NCI-H2171 treated with DMSO at 0.1 percent for 48 hours (cell line): ENCODE results near the gene GCLM.
"Not testable (repeated sequence)": the region's sequence is repeated elsewhere in the genome, so short reads cannot be mapped to it uniquely, and the experiment has no call there.

Experiments used
- DNase-seq: peaks from one replicate; lab custom pipeline; 2025; lab: John Stamatoyannopoulos, UW

The GCLM gene

DNA sequence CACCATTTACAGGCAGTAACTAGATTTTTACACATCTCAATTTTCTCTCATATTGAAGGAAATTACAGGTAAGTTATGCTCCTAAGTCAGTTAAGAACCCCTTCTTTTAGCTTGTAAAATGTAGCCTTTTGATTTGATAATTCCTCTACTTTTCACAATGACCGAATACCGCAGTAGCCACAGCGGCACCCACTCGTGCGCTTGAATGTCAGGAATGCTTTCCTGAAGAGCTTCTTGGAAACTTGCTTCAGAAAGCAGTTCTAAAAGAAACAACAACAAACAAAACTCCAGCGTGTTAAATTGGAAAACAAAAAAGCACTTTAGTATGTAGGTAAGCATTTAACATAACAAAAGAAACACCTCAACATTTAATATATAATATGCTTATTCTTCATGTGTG, 20.3 kb downstream of the GCLM start:
- DNase-seq = no peak

DNA sequence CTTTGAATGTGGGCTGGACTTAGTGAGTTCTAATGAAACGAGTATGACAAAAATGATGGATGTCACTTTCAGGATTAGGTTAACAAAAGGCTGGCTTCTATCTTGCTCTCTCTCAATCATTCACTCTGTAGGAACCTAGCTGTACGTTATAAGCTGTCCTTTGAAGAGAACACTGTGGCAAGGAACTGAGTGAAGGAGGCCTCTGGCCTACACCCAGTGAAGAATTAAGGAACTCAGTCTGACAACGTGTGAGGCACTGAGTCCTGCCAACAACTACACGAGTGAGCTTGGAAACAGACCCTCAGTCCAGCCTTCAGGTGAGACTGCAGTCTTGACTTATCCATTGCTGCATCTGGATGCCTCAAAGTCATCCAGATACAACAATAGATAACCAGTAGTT, 27.0 kb downstream of the GCLM start:
- DNase-seq = no peak

DNA sequence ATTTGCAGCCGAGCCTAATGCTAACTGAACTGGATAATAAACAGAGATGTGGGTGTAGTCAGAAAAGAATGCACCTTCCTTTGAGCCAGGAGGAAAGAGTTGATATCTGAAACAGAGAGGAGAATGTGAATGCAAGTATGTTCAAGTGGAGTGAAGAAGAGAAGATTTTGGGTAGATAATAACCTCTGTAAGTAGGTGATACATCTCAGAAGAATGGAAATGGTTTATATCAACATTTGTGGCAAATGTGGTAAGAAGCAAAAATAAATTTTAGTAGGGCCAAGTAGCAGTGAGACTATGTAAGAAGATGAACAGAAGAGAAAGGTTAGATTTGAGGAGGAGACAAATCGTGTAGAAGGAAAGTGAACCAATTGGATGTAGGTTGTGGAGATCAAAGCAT, 28.5 kb downstream of the GCLM start:
- no peak for DNase-seq

DNA sequence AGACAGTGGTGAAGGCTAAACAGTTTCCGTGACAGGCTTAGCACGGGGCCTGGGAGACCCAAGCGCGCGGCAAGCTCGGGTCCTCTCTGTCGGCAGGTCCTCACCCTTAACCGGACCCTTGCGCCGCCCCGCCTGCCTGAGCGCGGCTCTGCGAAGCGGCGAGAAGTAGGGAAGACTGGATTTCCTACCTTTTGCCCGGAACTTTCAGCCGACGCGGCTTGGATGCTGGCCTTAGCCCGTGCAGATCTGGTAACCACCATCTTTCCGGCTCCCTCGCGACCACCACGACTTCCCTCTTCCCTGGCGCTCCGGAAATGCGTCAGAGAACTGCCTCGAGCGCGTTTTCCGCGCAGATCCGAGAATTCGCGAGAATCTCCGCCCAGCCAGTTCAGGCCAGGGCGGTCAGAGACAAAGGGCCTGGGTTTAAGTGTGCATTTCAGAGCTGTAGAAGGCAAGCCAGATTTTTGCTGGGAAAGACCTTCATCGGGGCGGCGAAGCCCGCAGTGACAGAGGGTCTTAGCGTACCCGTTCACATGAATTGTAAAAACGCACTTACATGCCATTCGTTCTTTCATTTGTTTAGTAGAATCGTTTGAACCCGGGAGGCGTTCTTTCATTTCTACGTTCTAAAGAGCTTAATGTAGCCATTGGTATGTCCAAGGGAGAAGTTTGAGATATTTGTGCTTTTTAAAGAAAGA, 30.2 kb downstream of the GCLM start, which contains the start of gene DNTTIP2:
Gene DNTTIP2 (minus strand): TSS at position 318 of the 698 bp plus-strand sequence. CDS start 58 bp downstream, at position 260.
- DNase-seq = peak; percentile 75

DNA sequence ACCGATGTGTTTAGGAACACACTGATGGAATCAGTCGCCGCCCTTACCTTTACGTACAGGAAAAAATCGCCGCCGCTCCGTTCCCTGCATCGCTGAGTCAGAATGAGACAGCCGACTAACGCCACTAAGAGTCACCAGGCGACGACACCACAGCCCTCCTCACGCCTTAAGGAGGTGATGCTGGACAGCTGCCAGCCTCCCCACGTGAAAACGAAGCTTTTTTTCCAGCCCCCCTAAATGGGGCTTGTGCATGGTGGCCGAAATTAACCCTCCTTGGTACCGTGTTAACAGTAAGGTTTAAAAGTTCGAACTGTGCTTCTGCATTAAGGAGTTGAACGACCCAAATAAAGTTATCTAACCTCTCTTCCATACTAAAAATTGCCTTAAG, 30.7 kb downstream of the GCLM start:
- no peak for DNase-seq

DNA sequence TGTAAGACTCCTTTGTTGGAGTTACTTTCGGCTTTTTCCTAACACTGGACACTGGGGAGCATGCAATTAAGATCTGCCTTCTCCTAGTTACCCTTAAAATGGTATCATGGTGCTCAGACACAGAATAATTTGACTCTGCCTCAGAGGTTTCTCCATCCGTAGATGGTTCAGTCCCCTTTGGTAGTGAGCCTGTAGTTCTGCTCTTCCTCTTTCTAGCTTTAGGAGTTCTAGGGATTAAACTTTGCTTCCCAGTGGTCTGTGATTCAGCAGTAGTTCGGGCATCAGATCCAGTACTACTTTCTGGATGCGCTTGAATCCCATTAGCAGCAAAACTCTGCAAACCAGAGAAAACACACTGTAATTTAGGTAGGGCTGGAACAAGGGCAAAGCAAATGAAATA, 31.7 kb downstream of the GCLM start:
- DNase-seq = no peak

DNA sequence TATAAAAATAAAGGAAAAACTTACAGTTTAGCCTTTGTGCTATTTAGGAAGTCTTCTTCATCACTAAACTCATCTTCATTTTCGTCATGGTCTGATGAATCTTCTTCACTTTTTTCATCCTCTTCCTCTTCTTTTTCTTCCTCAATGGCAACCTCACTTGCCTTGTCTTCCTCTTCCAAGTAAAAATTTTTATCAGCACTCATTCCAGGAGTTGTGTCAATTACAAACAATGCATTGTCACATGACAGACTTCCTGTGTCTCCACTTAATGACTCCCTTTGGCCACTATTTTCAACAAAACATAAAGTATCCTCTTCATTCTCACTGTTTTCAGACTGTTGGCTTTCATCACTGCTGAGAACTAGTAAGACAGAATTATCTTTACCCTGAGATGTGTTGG, 33.0 kb downstream of the GCLM start:
- DNase-seq = no peak

DNA sequence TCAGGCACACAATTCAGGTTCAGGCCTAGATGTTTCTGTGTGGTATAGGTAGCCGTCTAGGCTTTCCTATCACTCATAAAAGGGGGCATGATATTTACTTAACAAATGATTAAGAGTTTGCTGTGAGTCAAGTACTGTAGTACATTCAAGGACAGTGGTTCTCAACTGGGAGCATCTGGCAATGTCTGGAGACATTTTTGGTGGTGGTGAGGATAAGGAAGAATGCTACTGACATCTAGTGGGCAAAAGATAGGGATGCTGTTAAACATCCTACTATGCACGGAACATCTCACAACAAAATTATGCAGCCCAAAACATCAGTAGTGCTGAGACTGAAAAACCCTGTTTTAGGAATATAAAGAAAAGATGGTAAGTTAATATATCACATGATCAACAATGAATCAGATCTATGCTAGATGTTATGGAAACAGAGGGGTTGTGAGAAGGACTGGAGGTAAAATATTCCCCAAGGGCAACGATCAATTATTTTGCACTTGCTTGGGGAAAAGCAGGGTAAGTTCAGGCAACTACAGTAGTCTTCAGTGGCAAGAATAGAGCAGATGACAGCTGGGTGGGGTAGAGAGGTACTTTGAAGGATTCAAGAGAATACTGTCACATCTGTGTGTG, 35.1 kb downstream of the GCLM start:
- peak; percentile 31 for DNase-seq

DNA sequence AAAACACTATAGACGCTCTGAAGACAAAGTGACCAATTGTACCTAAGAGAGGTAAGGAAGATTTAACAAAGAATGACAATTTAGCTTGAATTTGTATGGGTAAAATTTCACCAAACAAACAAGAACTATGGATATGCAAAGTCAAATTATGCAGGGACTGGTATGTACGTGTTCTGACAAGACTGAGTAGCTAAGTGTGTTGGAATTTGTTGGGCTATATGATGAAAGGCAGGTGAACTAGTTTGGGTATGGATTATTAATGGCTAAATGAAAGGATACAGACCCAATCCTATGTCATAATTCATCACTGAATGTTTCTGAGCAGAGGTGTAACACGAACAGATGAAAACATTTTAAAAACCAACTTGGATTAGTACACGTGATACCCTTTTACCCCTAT, 37.9 kb downstream of the GCLM start:
- DNase-seq = no peak

DNA sequence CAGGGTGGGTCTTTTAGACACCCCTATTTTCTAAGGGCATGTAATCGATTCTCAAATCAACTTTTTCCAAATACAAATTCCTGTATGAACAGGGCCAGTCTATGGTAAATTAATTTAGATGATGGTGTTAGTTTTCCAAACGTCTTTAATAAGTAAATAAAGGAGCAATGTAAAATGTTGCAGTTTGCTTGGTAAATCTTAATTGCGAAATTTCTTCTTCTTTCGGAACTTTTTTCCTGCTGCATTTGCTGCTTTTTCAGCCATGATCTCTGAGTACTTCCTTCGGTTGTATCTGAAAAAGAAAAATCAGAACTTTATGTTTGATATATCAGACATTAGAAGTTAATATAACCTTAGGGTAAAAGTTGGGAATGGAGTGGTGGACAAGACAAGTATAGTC, 39.6 kb downstream of the GCLM start:
- DNase-seq = no peak

DNA sequence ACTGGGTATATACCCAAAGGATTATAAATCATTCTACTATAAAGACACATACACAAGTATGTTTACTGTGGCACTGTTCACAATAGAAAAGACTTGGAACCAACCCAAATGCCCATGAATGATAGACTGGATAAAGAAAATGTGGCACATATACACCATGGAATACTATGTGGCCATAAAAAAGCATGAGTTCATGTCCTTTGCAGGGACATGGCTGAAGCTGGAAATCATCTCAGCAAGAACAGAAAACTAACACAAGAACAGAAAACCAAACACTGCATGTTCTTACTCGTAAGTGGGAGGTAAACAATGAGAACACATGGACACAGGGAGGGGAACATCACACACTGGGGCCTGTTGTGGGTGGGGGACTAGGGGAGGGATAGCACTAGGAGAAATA, 40.7 kb downstream of the GCLM start:
- DNase-seq = not testable (repeated sequence)

DNA sequence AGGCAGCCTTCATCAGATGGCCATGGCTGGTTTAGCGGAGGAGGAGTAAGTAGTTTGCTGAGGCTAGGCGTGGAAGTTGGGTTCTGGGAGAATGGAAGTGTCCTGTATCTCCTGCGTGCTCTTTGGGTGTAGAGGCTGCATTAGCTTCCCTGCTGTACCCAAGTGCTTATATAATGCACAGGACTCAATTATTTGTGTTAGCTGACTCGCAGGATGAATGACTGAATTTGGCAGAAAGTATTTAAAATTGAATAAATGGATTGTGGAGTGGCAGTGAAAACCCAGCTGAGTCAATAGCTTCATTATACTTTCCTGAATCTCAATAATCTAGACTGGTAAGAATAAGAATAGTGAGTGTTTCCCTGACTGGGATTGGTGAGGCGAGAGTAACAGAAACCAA, 44.0 kb downstream of the GCLM start:
- no peak for DNase-seq

DNA sequence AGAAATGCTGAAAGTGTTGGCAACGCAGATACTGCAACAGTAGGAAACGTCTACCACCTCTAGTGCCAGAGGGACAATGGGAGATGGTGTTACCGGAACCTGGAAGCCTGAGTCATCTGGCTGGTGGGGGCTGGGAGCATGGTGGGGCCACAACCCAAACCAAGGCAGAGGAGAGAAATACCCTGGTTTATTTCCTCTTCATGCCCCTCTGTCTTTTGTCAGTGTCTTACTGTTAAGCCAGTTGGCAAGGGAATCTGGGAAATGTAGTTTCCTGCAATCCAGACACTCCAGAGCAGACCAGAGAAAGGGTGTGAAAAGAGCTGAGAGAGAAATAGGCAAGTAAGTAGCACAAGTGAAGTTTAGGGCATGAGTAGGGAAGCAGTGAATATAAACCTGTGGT, 45.1 kb downstream of the GCLM start:
- no peak for DNase-seq

DNA sequence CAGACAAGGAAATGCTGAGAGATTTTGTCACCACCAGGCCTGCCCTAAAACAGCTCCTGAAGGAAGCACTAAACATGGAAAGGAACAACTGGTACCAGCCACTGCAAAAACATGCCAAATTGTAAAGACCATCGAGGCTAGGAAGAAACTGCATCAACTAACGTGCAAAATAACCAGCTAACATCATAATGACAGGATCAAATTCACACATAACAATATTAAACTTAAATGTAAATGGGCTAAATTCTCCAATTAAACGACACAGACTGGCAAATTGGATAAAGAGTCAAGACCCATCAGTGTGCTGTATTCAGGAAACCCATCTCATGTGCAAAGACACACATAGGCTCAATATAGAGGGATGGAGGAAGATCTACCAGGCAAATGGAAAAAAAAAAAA, 51.6 kb downstream of the GCLM start:
- DNase-seq = not testable (repeated sequence)

DNA sequence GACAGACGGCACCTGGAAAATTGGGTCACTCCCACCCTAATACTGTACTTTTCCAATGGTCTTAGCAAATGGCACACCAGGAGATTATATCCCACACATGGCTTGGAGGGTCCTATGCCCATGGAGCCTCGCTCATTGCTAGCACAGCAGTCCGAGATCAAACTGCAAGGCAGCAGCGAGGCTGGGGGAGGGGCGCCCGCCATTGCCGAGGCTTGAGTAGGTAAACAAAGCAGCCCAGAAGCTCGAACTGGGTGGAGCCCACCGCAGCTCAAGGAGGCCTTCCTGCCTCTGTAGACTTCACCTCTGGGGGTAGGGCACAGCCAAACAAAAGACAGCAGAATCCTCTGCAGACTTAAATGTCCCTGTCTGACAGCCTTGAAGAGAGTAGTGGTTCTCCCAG, 53.2 kb downstream of the GCLM start:
- DNase-seq = not testable (repeated sequence)

DNA sequence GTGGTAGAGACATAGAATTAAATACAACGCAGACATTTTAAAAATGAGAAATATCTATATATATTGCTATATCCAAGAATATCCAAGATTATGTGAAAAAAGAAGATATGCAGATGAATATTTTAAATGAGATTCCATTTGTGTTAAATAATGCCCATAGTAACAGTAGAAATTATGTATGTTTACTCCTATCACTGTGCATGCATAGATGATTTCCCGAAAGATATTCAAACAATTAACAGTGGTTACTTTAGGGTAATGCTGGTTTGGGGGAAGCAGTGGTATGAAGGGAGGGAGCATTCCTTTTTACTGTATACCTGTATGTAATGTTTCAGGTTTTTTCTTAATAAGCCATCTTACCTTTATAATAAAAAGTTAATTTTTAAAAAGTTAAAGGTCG, 55.3 kb downstream of the GCLM start:
- DNase-seq = no peak

DNA sequence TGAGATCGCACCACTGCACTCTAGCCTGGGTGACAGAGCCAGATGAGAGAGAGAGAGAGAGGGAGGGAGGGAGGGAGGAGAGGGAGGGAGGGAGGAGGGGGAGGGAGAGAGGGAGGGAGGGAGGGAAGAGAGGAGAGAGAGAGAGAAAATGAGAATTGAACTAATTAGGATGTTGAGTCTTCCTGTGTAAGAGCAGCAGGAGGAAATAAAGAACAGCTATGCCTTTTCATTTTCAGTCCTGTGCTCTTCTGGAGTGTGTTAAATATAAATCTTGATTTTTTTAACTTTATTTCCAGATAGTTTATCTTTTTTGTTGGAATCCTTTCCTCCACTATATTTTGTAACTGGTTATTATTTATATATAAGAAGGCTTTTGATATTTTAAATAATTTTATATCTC, 57.4 kb downstream of the GCLM start:
- DNase-seq = no peak

DNA sequence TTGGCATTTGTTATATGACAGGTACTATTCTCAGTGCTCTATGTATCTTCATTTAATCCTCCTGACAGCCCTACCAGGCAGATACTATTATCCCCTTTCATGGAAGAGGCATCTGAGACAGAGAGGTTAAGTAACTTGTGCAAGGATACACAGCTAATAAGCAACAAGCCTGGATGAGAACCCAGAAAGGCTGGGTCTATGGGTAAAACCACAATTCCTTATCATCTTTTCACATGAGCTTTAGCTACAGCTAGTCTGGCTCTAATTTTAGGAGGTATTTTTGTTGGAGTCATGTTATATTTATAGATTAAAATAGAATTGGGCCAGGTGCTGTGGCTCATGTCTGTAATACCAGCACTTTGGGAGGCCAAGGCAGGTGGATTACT, 57.9 kb downstream of the GCLM start:
- DNase-seq = no peak

DNA sequence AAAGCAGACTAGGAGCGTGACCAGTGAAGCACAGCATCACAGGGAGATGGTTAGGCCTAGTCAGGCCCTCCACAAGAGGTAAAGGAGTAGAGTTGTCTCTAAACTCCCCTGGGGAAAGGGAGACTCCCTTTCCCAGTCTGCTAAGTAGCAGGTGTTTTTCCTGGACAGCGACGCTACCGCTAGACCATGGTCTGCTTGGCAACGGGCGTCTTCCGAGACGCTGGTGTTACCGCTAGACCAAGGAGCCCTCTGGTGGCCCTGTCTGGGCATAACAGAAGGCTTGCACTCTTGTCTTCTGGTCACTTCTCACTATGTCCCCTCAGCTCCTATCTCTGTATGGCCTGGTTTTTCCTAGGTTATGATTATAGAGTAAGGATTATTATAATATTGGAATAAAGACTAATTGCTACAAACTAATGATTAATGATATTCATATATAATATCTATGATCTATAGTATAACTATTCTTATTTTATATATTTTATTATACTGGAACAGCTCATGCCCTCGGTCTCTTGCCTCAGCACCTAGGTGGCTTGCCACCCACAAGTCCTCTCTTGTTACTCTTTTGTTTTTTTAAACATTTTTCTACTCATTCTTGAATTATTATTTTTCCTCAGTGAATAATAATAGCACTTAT, 58.4 kb downstream of the GCLM start:
- DNase-seq = peak; percentile 16

DNA sequence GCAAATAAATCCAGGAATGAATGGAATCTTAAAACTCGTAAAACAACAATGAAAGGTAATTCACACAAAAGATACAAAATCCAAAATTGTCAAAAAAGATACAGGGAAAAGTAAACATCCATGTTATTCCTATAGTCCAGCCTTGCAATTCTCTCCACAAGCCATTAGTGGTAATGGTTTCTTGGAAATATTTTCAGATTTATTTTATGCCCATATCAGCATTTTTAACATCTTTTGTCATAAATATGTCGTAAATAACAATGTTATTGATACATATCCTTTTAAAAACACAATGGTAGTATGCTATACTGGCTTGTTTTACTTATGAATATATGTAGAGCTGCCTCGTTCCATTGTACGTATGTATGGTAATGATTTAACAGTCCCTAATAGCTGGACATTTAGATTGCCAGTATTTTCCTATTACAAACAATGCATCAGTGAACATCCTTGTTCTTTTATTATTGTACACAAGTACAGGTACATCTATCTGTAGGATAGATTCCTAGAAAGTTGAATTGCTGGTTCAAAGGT, 60.8 kb downstream of the GCLM start:
- no peak for DNase-seq

DNA sequence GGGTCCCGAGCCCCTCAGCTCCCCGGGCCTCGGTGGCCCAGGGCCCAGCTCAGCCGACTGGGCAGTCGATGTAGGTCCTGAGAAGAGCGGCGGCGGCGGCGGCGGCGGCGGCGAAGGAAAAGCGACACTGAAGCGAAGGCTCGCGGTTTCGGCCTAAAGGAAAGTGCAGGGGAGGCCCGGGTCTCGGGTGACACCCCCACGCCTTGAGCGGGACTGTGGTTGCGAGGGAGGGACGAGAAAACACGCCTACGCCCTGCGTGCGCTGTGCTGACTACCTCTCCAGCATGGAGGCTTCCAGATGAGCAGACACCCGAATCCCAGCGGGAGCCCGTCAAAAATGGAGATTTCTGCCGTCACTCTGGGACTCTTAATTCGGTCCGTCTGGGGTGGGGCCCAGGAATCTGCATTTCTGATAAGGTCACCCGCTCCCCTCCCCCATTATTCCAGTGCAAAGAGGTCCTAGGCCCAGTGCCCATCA, 61.4 kb downstream of the GCLM start:
- peak; percentile 48 for DNase-seq

DNA sequence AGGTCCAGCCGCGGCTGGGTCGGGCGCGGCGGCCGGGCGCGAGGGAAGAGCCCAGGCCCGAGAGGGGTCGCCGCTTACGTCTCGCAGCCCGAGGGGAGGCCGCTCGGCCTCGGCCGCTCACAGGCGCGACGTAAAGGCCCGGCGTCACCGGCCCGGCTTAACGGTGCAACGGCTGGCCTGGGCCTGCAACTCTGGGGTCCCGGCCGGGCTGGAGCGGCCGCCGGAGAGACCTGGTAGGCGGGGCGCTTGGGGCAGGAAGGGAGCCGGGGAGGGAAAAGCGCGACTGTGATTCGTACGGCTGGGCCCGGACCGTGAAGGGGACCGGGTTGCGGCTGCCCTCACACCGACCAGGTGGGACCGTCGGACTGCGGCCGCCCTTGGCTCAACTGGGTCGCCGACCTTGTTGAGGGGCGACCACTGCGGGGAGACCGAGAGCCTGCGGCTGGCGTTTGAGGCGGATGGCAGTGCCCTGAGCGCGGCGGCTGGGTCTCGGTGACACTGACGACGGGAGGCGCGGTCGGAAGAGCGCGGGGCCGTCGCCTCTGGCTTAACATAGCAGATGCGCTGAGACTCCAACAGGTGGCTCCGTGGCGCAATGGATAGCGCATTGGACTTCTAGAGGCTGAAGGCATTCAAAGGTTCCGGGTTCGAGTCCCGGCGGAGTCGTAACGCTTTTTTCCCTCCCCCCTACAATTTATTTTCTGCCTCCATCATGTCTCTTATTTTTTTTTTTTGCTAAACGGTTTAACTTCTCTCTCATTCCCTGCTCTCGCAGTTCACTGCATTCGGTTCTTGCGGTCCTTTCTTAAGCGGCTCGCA, 62.0 kb downstream of the GCLM start:
- peak; percentile 72 for DNase-seq
